Subcutaneous preadipocyte (primary cell): Measurements from ENCODE around the gene EOLA1. TPM values are rescaled to one million over a fixed set of nuclear protein-coding genes. Genes with fewer than 3 reads are reported as not detected.

Experiments
- total RNA-seq: library from RNA; depleted of rRNA; stranded (reverse); fragments of >200 nt; gene quantifications from 2 replicates; pipeline ENCODE4 v1.2.3, GENCODE V29; 2012

Gene EOLA1
- 10.0 and 11.0 TPM in 2 replicates for total RNA-seq

DNA sequence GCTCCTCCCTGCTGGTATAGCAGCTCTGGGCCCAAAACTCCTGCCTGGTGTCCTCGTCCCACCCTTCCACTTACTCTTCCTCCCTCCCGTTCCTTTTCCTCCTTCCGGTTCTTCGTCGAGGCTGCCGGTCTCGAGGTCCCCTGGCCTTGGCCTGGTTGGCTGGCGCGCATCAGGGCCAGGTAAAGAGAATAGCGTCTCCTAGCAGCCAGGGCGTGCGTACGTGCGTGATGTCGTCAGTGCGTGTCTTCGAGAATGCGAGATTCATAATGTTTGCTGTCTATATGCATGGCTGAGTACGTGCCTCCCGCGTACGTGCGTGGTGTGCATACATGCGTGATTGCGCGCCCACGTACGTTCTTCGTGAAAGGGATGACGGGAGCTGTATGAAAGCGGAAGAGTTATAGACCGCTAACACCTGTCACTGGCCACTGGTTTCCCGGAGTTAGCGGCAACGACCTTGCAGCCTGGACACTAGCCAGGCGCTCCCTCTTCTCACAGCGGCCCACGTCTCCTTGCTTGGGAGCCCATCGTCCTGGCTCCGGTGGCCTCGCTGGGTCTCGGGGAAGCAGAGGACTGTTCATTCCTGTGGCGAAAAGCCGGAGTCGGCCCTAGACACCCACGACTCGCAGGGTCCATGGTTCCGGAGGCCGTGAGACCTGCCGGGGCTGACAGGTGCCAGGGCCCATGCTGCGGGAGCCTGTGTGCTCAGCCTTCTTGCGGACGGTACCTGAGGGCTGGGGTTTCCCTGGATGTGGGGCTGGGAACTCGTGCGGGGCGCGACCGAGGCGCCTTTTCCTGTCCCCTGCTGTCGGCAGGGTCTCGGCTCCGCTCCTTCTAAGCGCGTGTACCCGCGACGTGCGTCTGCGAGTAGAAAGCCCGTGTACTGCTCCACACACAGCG lies at the start of gene EOLA1:
Gene EOLA1 (plus strand): TSS at position 392 of the 900 bp plus-strand sequence. CDS start 4,619 bp downstream, outside the sequence.

DNA sequence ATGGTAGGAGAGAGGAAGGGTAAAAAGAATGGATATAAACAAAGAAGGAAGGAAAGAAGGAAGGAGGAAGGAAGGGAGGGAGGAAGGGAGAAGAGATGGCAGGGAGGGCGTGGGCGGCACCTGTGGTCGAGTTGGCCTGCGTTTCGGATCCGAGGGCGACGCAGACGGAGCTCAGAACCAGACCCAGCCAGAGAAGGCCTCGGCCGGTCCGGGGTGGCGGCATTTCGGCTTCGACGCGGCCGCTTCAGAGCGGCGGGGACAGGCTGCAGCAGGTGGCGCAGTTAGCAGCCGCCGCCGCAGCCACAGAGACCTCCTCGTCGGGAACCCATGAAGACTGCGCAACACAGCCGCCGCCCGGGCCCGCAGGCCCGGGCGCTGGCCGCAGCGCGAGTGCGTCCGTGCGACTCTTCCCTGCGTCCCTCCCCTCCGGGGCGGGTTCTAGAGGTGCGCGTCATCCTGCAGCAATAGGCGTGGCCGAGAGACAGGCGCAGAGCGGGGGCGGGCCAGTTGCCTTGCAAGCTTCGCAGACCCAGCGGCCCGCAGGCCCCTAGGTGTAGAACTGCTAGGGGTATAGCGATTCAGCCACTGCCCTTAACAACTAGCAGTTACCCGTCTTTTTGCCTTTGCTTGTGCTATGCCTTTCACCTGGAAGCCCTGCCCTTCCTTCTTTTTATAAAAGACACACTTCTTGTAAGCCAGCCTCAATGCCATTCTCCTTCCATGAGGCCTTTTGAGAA lies 35.7 kb upstream of the EOLA1 start, which contains the start of gene IDS:
Gene IDS (minus strand): TSS at position 392 of the 737 bp plus-strand sequence. CDS start 169 bp downstream, at position 223.

DNA sequence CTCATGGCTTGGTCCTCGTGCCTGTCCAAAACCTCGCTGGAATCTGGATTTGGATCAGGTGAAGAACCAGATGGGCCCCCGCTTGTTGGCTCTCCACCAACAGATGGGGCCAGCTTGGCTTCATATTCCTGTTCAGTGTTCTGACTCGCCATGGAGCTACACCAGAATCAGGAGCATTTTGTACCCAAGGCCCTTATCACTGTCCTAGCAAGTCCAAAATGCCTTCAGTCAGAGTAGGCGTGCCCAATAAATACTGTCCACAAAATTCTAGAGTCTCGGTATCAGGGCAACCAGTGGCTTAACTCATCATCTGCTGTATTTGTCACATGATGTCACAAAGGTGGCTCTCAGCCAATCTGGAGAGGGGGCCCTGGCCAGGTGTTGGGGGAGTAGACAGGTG lies 8.9 kb downstream of the EOLA1 start, which contains the start of gene HSFX3:
Gene HSFX3 (minus strand): TSS at position 224 of the 400 bp plus-strand sequence. CDS start 72 bp downstream, at position 152.

DNA sequence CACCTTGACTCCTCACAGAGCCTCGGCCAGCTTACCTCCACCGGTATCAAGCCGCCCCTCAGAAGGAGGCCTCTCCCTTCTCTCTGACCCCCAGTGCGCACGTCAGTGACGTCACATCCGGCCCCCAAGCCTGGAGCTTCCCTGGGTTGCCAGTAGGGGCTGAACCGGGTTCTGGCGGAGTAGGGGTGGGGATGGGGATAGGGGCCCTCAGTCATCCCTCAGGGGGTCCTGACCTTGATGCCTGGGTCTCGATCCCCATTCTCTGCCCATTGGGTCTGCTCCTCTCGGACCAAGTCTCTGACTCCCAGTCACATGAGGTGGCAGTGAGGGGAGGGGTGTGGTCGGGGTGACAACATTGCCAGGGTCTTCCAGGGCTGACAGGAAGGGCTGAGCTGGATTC lies 46.5 kb downstream of the EOLA1 start, which contains the start of gene MAGEA9B:
Gene MAGEA9B (minus strand): TSS at position 101 of the 400 bp plus-strand sequence. CDS start 4,280 bp downstream, outside the sequence.

DNA sequence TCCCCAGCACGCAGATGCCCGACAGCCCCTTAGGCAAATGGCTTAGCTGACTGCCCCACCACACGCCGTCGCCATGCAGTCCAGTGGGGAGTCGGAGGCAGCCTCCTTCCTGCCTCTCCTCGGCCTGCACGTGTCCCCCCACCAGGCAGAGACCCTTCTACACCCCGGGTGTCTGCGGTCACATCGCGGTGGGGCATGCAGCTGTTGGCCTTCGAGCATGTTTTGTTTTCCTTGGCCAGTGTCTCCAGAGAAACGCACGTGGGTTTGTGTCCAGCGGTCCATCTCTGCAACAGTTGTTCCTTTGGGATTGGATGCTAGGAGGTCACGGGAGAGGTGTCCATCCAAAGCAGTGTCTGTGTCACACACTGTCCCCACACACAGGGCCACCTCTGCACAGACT lies 54.4 kb downstream of the EOLA1 start, which contains the start of gene HSFX2:
Gene HSFX2 (minus strand): TSS at position 101 of the 400 bp plus-strand sequence. CDS start 614 bp downstream, outside the sequence.

Other genes starting within 250 kb of the EOLA1 start
- 22.8 and 34.2 TPM in 2 replicates for gene IDS, start 35.7 kb upstream of the EOLA1 start, total RNA-seq
- not detected in 2 replicates for gene HSFX3, start 8.9 kb downstream of the EOLA1 start, total RNA-seq
- not detected in 2 replicates for gene MAGEA9B, start 46.4 kb downstream of the EOLA1 start, total RNA-seq
- not detected in 2 replicates for gene HSFX2, start 54.3 kb downstream of the EOLA1 start, total RNA-seq
- 11.4 and 12.3 TPM in 2 replicates for gene TMEM185A, start 90.8 kb downstream of the EOLA1 start, total RNA-seq
- not detected in 2 replicates for gene MAGEA11, start 171.0 kb downstream of the EOLA1 start, total RNA-seq
- gene HSFX1, start 233.1 kb downstream of the EOLA1 start, total RNA-seq, result 0.59 and 0.73 TPM in 2 replicates
- not detected in 2 replicates for gene MAGEA9, start 240.9 kb downstream of the EOLA1 start, total RNA-seq